Neural progenitor cell (in vitro differentiated cells): ENCODE data around the gene DDIT3. TPM values are rescaled to one million over a fixed set of nuclear protein-coding genes. Genes with fewer than 3 reads are reported as not detected.

Source experiments
- DNase-seq: peaks from one replicate; pipeline ENCODE4 v3.0.0-alpha.2; 2016; ENCODE audit warnings: low spot score
- H2AFZ ChIP-seq: fragments of 200-600 bp; sonication (generic); replicated peaks from 2 replicates; pipeline ENCODE4 v1.6.1; 2016; ENCODE audit warnings: antibody characterized with exemption
- H3F3A ChIP-seq: fragments of 200-600 bp; sonication (generic); 2 replicates; pipeline ENCODE4 v1.6.1; 2016; ENCODE audit warnings: antibody characterized with exemption, low read depth
- H3K27ac ChIP-seq: fragments of 200-600 bp; sonication (generic); 2 replicates; pipeline ENCODE4 v1.5.1; 2016; ENCODE audit warnings: mild to moderate bottlenecking
- H3K27me3 ChIP-seq: fragments of 200-600 bp; sonication (generic); 2 replicates; pipeline ENCODE4 v1.6.1; 2016; ENCODE audit warnings: mild to moderate bottlenecking, moderate library complexity
- H3K36me3 ChIP-seq: fragments of 200-600 bp; sonication (generic); 2 replicates; pipeline ENCODE4 v1.5.1; 2016
- H3K4me1 ChIP-seq: fragments of 200-600 bp; sonication (generic); 2 replicates; pipeline ENCODE4 v1.6.1; 2016; ENCODE audit warnings: mixed run types
- H3K4me2 ChIP-seq: fragments of 200-600 bp; sonication (generic); 2 replicates; pipeline ENCODE4 v1.6.1; 2016
- H3K4me3 ChIP-seq: fragments of 200-600 bp; sonication (generic); 2 replicates; pipeline ENCODE4 v1.5.1; 2016
- H3K79me2 ChIP-seq: fragments of 200-600 bp; sonication (generic); 2 replicates; pipeline ENCODE4 v1.6.1; 2016; ENCODE audit warnings: low read depth
- H3K9ac ChIP-seq: fragments of 200-600 bp; sonication (generic); 2 replicates; pipeline ENCODE4 v1.6.1; 2016
- H3K9me3 ChIP-seq: fragments of 200-600 bp; sonication (generic); 2 replicates; pipeline ENCODE4 v1.5.1; 2016; ENCODE audit warnings: low read depth
- H4K20me1 ChIP-seq: fragments of 200-600 bp; sonication (generic); 2 replicates; pipeline ENCODE4 v1.6.1; 2016; ENCODE audit warnings: low read depth
- H3K27ac Mint-ChIP-seq: 3 replicates; pipeline ENCODE4 v1.8.0; 2021; ENCODE audit warnings: mixed read lengths
- H3K27me3 Mint-ChIP-seq: 2 replicates; pipeline ENCODE4 v1.8.0; 2022; ENCODE audit warnings: low read depth, mild to moderate bottlenecking, inconsistent platforms, moderate library complexity, mixed read lengths; ENCODE audit not compliant: insufficient read depth
- H3K36me3 Mint-ChIP-seq: 3 replicates; pipeline ENCODE4 v1.8.0; 2021; ENCODE audit warnings: mixed read lengths
- H3K4me1 Mint-ChIP-seq: 3 replicates; pipeline ENCODE4 v1.8.0; 2021; ENCODE audit warnings: mixed read lengths
- H3K4me3 Mint-ChIP-seq: 3 replicates; pipeline ENCODE4 v1.8.0; 2021; ENCODE audit warnings: mild to moderate bottlenecking, moderate library complexity, mixed read lengths
- H3K9me3 Mint-ChIP-seq: 3 replicates; pipeline ENCODE4 v1.8.0; 2020; ENCODE audit warnings: mixed read lengths
- EZH2 ChIP-seq: fragments of 200-600 bp; sonication (generic); IDR thresholded peaks from 2 replicates; pipeline ENCODE4 v1.6.1; 2017; ENCODE audit warnings: antibody characterized with exemption, mild to moderate bottlenecking, moderate library complexity
- EZH2phosphoT487 ChIP-seq: fragments of 200-600 bp; sonication (generic); IDR thresholded peaks from 2 replicates; pipeline ENCODE4 v1.6.1; 2017; ENCODE audit warnings: antibody characterized with exemption
- total RNA-seq: library from RNA; depleted of rRNA; stranded (reverse); fragments of >200 nt; gene quantifications from 2 replicates; pipeline ENCODE4 v1.2.3, GENCODE V29; 2015; ENCODE audit warnings: low replicate concordance
- TF ChIP-seq, protein P1 (sequence below): fragments of 200-600 bp; sonication (generic); IDR thresholded peaks from 2 replicates; pipeline ENCODE4 v1.5.1; 2017; ENCODE audit warnings: antibody characterized with exemption, mild to moderate bottlenecking

DDIT3 gene
- total RNA-seq, 1 donor from 2014 or later: 2.3 TPM

GRCh38 chr12:57531836-57532235 is 11.5 kb upstream of the DDIT3 start:
- peaks cover 16% of the 10 kb centered on the region for H3F3A ChIP-seq
- H4K20me1 ChIP-seq: peaks cover 6% of the 10 kb centered on the region
- H3K36me3 ChIP-seq: no peaks in the 10 kb centered on the region
- Mint-ChIP-seq H3K27me3 (peaks cover 5% of the 10 kb centered on the region), H3K36me3 (peaks cover 41% of the 10 kb centered on the region), H3K27ac (no peak overlapping the region), H3K4me1 (peaks cover 7% of the 10 kb centered on the region), H3K4me3 (no peak overlapping the region), H3K9me3 (no peaks in the 10 kb centered on the region)
- no peaks in the 10 kb centered on the region for H3K79me2 ChIP-seq
- TF ChIP-seq EZH2 (no peak), EZH2phosphoT487 (no peak)
- TF ChIP-seq, protein P1, sequence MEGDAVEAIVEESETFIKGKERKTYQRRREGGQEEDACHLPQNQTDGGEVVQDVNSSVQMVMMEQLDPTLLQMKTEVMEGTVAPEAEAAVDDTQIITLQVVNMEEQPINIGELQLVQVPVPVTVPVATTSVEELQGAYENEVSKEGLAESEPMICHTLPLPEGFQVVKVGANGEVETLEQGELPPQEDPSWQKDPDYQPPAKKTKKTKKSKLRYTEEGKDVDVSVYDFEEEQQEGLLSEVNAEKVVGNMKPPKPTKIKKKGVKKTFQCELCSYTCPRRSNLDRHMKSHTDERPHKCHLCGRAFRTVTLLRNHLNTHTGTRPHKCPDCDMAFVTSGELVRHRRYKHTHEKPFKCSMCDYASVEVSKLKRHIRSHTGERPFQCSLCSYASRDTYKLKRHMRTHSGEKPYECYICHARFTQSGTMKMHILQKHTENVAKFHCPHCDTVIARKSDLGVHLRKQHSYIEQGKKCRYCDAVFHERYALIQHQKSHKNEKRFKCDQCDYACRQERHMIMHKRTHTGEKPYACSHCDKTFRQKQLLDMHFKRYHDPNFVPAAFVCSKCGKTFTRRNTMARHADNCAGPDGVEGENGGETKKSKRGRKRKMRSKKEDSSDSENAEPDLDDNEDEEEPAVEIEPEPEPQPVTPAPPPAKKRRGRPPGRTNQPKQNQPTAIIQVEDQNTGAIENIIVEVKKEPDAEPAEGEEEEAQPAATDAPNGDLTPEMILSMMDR: no peak
- no peak overlapping the region for H3K9ac ChIP-seq
- no peak overlapping the region for H3K4me3 ChIP-seq
- no peaks in the 10 kb centered on the region for H3K9me3 ChIP-seq
- H3K27ac ChIP-seq: no peak overlapping the region
- H2AFZ ChIP-seq: no peak overlapping the region
- no peak for DNase-seq
- no peaks in the 10 kb centered on the region for H3K4me1 ChIP-seq
- no peak overlapping the region for H3K4me2 ChIP-seq
- no peaks in the 10 kb centered on the region for H3K27me3 ChIP-seq

DNA sequence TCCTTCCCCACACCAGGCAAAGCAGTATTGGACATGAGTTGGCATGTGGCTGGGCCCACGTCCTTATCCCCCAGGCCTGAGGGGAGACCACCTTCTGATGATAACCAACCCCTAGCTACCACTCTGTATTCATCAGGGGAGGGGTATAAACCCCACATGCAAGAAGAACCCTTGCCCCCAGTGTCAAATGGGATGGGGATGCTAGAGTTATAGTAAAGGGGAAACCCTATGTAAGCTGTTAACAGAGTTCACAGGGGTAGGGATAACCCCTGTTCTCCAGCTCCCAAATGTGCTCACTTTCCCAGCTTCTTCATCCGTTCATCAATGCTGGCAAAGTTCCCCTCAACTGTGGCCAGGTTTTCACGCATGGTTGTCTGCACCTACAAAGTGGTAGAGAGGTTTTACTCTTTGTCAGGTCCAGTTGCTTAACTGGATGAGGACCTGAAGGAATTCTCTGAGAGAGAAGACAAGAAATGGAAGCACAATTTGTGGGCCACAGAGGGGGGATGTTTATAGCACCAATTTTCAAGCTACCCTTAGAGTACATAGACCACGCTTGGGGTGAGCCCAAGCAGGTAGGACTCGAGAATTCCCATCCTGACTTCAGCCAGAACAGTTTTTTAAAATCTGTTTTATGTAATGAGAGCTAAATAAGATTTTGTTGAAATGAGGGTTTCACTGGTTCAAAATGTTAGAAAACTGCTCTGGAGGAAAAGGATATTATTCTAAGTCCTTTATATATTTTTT is 10.3 kb upstream of the DDIT3 start:
- H3K27ac Mint-ChIP-seq: no peak overlapping the region

DNA sequence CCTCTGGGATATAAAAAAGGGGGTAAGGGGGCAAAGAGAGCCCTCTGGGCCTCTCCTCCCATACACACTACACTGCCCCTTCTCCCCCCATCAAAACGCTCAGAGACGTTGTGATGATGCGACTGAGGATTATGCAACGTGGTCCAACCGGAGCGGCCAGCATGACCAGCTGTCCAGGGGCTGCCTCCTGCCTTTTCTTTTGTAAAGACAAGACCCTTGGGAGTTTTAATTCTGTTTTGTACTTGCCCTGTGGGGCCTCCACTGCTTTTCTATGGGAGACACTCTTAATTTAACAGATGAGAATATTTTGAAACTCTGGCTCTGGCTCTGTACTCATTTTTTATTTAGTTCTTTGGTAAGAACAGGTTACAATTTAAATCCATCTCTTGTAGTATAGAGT is 9.5 kb upstream of the DDIT3 start:
- Histone ChIP-seq H4K20me1 (peaks cover 13% of the 10 kb centered on the region), H3K4me3 (no peak overlapping the region), H3K27ac (no peak overlapping the region), H3K79me2 (no peaks in the 10 kb centered on the region), H3K4me1 (no peaks in the 10 kb centered on the region), H3K9ac (no peak overlapping the region), H3K36me3 (no peaks in the 10 kb centered on the region), H3K4me2 (no peak overlapping the region), H3K9me3 (no peaks in the 10 kb centered on the region), H3K27me3 (no peaks in the 10 kb centered on the region), H3F3A (peaks cover 18% of the 10 kb centered on the region), H2AFZ (no peak overlapping the region)
- Mint-ChIP-seq H3K36me3 (peaks cover 34% of the 10 kb centered on the region), H3K4me1 (peaks cover 14% of the 10 kb centered on the region), H3K9me3 (no peaks in the 10 kb centered on the region), H3K27me3 (peaks cover 4% of the 10 kb centered on the region), H3K27ac (no peak overlapping the region), H3K4me3 (no peak overlapping the region)
- TF ChIP-seq EZH2 (no peak), EZH2phosphoT487 (no peak)
- TF ChIP-seq, protein P1: no peak
- no peak for DNase-seq

More for the DNA sequence above, 10.3 kb upstream of the DDIT3 start:
- Histone ChIP-seq H3K27me3 (no peaks in the 10 kb centered on the region), H3K9ac (no peak overlapping the region), H3F3A (peaks cover 16% of the 10 kb centered on the region), H3K79me2 (no peaks in the 10 kb centered on the region), H4K20me1 (peaks cover 6% of the 10 kb centered on the region), H3K36me3 (no peaks in the 10 kb centered on the region), H3K4me2 (no peak overlapping the region), H3K9me3 (no peaks in the 10 kb centered on the region), H3K27ac (no peak overlapping the region), H3K4me3 (no peak overlapping the region), H2AFZ (no peak overlapping the region), H3K4me1 (no peaks in the 10 kb centered on the region)
- peaks cover 4% of the 10 kb centered on the region for H3K27me3 Mint-ChIP-seq
- DNase-seq: no peak
- no peak overlapping the region for H3K4me3 Mint-ChIP-seq
- peaks cover 38% of the 10 kb centered on the region for H3K36me3 Mint-ChIP-seq
- no peaks in the 10 kb centered on the region for H3K9me3 Mint-ChIP-seq
- peaks cover 7% of the 10 kb centered on the region for H3K4me1 Mint-ChIP-seq
- TF ChIP-seq EZH2phosphoT487 (no peak), EZH2 (no peak)
- TF ChIP-seq, protein P1: no peak
